G401 (cell line): ENCODE results near the gene VPS8. TPM values are rescaled to one million over a fixed set of nuclear protein-coding genes. Genes with fewer than 3 reads are reported as not detected.

Source experiments
- DNase-seq: peaks from one replicate; pipeline ENCODE4 v3.0.0-alpha.2; 2015; ENCODE audit warnings: low spot score
- in situ Hi-C: cut with HindIII; loops from 2 replicates; pipeline ENCODE4 v1.10.0; 2016; ENCODE audit warnings: low sequenced_read_pairs, mixed read lengths
- total RNA-seq: library from RNA; depleted of rRNA; stranded (reverse); fragments of >200 nt; shearing (Covaris generic); gene quantifications from 2 replicates; pipeline ENCODE4 v1.2.3, GENCODE V29; 2014

Gene VPS8
- total RNA-seq, 1 experiment from 2014 or later: 38.4 TPM

GRCh38 chr3:184805351-184806038 lies 6.5 kb upstream of the VPS8 start:
- in situ Hi-C loops: no loop called here
- no peak for DNase-seq

- in situ Hi-C loops: no loop called here
- peak; percentile 33 for DNase-seq
These were observed 5.2 kb upstream of the VPS8 start for GRCh38 chr3:184806567-184807271.

- in situ Hi-C loops: no loop called here
These were observed 4.4 kb upstream of the VPS8 start for GRCh38 chr3:184807549-184807948.

GRCh38 chr3:184808021-184808420 lies 3.9 kb upstream of the VPS8 start:
- in situ Hi-C loops: no loop called here
- peak; percentile 46 for DNase-seq

More at GRCh38 chr3:184807549-184807948, 4.4 kb upstream of the VPS8 start:
- DNase-seq: peak; percentile 73

- in situ Hi-C loops: no loop called here
- no peak for DNase-seq
These were observed 1.8 kb upstream of the VPS8 start for GRCh38 chr3:184810146-184810545.

GRCh38 chr3:184811034-184811433 lies 932 bp upstream of the VPS8 start:
- in situ Hi-C loops: no loop called here
- DNase-seq: no peak

GRCh38 chr3:184811663-184811998 lies 335 bp upstream of the VPS8 start:
- DNase-seq: no peak
- in situ Hi-C loops: no loop called here

GRCh38 chr3:184812662-184813042 lies 686 bp downstream of the VPS8 start:
- DNase-seq: no peak

GRCh38 chr3:184813357-184813756 lies 1.4 kb downstream of the VPS8 start:
- in situ Hi-C loops: no loop called here
- DNase-seq: no peak

More at GRCh38 chr3:184812662-184813042, 686 bp downstream of the VPS8 start:
- in situ Hi-C loops: no loop called here

GRCh38 chr3:184814214-184814613 lies 2.2 kb downstream of the VPS8 start:
- in situ Hi-C loops: no loop called here
- no peak for DNase-seq

- in situ Hi-C loops: no loop called here
These were observed 3.3 kb downstream of the VPS8 start for GRCh38 chr3:184815046-184815930.

GRCh38 chr3:184816614-184817013 lies 4.6 kb downstream of the VPS8 start:
- in situ Hi-C loops: no loop called here

More at GRCh38 chr3:184815046-184815930, 3.3 kb downstream of the VPS8 start:
- DNase-seq: no peak

GRCh38 chr3:184820525-184820924 lies 8.6 kb downstream of the VPS8 start:
- DNase-seq: no peak
- in situ Hi-C loops: no loop called here

More at GRCh38 chr3:184816614-184817013, 4.6 kb downstream of the VPS8 start:
- DNase-seq: no peak

- no peak for DNase-seq
- in situ Hi-C loops: no loop called here
These were observed 9.1 kb downstream of the VPS8 start for GRCh38 chr3:184821034-184821433.

- DNase-seq: no peak
- in situ Hi-C loops: no loop called here
These were observed 10.1 kb downstream of the VPS8 start for GRCh38 chr3:184822081-184822480.

- DNase-seq: no peak
- in situ Hi-C loops: no loop called here
These were observed 10.7 kb downstream of the VPS8 start for GRCh38 chr3:184822654-184823053.

- no peak for DNase-seq
- in situ Hi-C loops: no loop called here
These were observed 12.0 kb downstream of the VPS8 start for GRCh38 chr3:184823990-184824389.

- in situ Hi-C loops: no loop called here
These were observed 13.3 kb downstream of the VPS8 start for GRCh38 chr3:184825121-184825820.

GRCh38 chr3:184827572-184827971 lies 15.6 kb downstream of the VPS8 start:
- in situ Hi-C loops: no loop called here
- no peak for DNase-seq

More at GRCh38 chr3:184825121-184825820, 13.3 kb downstream of the VPS8 start:
- DNase-seq: no peak
